Medulla oblongata (tissue), 1 donor: ENCODE data around the gene MAP7D1.
"Not testable (repeated sequence)": the region's sequence is repeated elsewhere in the genome, so short reads cannot be mapped to it uniquely, and the experiment has no call there.

Experiments
- DNase-seq: peaks from one replicate; pipeline ENCODE4 v3.0.0-alpha.2; 2015; ENCODE audit errors: extremely low spot score

Gene MAP7D1

DNA sequence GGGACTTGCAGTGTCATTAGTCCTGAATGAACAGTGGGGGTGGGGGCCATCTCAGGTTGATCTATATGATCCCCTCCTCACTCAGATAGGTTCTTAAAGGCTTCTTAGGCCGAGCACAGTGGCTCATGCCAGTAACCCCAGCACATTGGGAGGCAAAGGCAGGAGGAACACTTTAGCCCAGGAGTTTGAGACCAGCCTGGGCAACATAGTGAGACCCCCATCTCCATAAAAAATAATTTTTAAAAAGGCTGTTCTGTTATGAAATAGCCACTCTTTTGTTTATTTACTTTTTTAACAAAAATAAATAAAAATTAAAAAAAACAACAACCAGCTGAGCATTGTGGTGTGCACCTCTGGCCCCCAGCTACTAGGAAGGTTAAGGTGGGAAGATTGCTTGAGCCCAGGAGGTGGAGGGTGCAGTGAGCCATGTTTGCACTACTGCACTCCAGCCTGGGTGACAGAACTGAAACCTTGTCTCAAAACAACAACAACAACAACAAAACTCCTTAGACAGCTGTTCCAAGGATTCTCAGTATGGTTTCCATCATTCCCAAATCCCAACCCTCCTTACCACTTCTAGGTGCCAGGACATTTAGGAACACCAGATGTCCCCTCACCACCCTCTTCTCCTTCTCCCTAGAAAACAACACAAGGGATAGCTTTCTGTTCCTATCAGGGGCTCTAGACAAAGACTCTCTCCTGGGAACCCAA, 4.7 kb upstream of the MAP7D1 start:
- no peak for DNase-seq

DNA sequence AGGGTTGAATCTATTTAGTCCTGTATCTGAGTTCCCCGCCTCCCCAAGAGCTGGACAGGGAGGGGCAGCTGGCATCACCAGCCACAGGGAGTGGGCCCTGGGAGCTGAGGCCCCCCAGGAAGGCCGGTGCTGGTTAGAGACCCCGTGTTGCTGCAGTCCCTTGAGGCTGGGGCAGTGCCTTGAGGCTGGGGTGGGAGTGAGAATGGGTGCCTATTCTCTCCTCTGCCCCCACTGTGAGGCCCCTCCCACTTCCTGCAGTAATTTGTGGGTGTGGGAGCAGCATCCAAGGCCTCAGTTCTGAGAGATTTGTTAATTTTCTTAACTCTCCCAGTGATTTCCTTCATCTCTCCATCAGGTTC, 4.1 kb upstream of the MAP7D1 start:
- DNase-seq, result no peak

DNA sequence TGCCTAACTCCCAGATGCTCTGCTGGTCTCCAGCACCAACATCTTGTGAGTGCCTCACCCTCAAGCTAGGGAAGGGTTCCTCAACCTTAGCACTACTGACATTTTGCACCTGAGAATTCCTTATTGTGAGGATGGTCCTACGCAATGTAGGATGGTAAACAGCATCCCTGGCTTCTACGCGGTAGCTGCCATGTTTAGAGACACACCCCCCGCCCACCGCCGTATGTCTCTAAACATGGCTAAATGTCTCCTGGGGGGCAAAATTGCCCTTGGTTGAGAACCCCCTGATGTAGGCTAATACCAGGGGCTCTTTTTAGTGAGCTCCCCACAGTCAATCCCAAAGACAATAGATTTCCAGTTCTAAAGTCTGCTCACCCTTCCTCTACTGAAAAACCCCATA, 2.5 kb upstream of the MAP7D1 start:
- DNase-seq, result no peak

DNA sequence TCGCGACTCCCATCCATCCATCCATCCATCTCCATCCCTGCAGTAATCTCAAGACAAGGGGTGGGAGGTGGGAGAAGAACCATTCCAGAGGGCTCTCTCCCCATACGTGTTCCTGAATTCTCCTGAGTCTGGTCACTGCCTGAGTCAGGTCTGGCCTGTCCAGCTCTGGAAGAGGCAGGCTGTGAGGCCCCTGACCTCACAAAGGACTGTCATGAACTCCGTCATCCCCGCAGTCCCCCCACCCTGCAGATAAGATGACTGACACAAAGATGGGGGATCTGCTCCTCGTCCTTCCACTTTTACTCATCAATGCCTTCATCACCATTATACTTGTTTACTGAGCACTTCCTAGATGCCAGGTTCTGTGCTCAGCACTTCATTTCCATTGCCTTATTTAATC, 1.6 kb upstream of the MAP7D1 start:
- DNase-seq, result no peak

DNA sequence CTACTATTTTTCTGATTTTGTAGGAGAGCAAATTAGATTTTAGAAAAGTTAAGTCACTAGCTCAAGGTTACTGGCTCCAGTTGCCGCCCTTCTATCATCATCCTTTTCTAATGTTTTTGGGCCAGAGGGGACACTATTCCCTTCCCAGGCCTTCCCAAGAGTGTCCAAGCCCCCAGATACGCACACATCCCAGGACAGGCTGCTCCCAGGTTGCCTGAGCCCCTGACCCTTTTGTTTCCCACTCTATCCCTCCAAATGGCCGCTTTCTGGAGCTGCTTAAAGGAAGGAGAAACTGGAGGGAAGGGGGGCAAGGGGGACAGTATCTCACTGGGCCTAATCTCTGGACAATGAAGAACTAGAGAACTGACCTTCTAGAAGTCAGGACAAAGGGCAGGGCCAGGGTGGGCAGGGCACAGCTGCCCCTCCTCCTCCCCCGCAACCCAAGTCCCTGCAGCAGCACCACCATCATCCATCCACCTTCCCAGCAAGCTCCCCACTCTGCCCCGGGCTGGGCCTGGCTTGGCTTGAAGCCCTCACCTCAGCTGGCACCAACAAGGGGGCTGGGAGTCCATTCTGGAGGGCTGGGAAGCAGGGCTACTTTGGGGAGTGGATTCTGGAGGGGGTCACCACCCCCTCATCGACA, 1.1 kb upstream of the MAP7D1 start:
- DNase-seq, result no peak

DNA sequence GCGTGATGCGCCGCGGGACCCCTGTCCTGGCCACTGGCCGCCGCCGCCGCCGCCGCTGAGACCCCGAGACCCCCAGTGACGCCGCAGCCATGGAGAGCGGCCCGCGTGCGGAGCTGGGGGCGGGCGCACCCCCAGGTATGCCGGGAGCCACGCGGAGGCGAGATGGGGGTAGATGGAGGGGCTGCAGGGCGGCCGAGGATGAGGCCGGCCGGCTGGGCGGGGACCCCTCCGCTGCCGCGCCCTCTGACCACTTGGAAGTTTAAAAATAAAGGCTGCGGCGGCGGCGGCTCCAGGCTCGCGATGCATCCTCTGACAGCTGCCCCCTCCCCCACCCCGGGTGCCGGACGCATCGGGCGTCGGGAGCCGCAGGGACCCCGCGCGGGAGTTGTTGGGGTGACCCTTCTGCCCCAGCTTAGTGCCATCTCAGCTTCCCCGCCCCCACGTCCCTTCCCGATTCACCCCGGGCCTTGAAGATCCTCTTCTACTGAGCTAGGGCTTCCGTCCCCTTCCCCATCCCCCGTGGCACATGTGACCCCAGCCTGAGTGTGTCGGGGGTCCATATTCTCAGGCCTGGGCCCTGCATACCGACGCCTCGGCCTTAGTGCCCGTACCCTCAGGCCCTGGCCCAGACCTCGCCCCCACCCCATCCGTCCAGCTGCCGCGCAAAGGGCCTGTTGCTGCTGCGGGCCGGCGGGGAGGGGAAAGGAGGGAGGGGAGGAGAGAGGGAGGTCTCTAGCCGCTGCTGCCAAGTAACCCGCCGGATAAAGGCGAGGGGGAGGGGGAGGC, 562 bp downstream of the MAP7D1 start:
- peak; percentile 88 for DNase-seq

DNA sequence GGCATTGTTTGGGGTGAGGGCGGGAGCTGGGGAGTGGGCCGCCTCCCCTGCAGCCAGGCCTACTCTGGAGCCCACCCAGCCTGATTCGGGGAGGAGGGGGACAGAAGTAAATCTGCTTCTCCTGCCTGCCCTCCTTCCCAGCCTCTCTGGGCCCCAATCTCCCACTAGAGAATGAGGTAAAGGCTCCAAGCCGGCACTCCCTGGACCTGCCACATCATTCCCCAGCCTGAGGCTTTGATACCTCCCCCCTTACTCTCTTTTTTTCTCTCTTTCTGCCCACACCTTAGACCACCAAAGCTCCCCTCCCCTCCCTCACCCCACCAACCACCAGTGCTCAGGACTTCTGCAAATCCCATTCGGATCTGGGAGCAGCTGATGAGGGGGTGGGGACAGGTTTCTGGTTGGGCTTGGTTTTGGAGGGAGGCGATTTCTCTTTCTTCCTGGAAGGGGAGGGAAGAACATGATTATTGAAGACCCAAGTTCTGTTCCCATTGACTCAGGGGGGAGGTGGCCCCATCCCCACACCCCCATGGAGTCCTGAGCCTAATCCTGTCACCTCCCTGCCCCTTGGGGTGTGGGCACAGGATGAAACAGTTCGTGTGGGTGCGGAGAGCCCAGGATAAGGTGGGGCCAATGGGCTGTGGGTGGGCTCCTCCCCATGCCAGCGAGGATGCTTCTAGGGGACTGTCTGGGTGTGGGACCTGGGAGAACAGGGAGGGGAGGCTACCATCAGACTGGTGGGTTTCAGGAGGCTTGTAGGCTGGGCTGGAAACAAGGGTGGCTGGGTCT, 1.3 kb downstream of the MAP7D1 start:
- peak; percentile 58 for DNase-seq

DNA sequence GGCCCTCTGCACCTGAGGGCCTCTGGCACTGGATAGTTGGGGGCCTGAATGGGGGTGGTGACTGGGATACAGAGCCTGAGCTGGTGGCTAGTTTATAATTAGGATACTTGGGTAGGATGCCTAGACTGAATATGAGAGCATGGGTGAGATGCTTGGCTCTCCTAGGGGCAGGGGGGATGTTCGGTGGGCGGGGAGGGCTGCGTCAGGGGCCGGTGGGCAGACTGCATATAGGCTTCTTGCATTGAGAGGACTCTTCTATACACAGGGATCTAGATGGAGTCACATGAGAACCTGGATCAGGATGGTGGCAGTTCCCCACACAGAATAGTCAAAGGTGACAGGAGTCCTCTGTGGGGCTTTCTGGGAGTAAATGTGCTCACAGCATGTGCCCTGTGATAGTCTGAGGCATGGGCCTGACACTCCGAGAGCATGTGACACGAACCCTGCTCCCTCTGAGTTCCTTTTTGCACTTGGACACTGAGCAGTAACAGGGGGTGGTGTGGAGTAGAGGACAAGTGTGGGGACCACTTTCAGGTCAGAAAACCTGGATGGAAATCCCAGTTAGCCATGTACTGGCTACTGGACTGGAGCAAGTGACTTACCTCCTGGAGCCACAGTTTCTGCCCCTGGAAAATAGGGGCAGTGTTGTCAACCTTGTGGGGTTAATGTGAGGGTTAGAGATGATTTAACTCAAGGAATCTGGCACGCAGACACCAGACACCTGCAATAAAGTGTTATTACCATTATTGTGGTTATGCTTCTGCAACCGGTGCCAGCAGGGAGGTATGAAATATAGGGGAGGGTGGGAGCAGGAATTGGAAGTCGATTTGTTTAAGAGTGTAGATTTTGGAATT, 2.2 kb downstream of the MAP7D1 start:
- DNase-seq, result peak; percentile 79

DNA sequence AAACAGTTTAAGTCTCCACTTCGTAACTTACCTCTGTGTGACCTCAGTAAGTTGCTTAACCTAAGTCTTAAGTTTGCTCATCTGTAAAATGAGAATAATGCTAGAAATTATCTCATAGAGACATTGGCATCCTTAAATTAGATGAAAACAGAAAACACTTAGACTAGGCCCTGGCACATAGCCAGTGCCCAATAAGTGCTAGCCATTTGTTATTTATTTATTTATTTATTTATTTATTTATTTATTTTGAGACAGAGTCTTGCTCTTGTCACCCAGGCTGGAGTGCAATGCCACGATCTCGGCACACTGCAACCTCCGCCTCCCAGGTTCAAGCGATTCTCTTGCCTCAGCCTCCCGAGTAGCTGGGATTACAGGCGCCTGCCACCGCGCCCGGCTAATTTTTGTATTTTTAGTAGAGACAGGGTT, 2.9 kb downstream of the MAP7D1 start:
- not testable (repeated sequence) for DNase-seq

DNA sequence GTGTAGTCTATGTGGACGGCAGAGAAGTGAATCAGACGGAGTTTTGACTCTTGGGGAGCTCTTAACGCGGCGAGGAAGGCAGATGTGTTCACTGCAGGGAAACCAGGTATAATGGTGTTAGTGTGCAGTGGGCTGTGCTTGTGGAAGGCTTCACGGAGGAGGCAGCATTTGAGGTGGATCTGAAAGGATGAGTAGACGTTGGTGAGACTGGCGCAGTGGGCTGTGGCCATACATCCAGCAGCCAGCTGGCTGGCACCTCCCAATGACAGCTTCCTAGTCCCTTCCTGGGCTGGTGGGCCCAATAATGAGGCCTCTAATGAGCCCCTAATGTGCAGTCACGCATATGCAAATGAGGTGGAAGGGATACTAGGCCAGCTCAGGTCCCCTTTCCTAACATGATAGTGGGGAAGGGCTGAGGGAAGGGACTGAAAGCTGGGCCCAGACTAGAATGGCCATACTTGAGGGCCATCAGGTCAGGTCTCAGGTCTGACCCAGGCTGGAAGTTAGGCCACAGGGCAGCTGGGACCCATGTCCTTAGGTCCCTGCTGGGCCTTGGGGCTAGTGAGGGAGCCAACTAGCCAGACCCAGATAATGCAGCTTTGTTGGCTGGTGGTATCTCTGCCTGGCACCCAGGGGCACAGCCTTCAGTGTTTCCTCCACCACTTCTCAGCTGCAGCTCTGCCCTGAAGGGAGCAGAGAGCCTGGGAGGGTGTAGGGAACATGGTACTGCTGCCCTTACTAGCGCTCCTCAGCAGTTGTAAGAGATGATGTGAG, 3.8 kb downstream of the MAP7D1 start:
- DNase-seq, result peak; percentile 89

DNA sequence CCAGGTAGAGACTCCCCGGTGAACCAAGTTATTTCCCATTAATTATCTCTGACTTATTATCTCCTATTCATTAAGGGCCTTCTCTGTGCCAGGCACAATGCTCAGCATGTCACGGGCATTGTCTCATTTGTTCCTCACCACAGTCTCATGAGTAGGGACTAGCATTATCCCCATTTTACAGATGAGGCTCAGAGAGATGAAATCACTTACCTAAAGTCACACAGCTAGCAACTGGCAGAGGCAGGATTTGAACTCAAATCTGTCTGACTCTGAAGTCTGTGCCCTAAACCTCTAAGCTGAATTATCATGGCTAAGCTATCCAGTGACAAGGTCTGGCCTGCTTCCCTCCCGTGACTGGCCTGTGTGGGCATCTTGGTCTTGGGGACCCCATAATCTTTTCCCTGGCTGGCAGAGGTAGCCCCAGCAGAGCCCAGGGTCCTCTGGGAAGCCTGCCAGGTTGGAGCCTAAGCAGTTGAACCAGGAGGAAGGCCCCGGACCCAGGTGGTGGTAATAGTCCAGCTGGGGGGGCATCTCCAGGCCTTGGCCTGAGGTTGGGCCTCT, 4.5 kb downstream of the MAP7D1 start:
- DNase-seq, result no peak

DNA sequence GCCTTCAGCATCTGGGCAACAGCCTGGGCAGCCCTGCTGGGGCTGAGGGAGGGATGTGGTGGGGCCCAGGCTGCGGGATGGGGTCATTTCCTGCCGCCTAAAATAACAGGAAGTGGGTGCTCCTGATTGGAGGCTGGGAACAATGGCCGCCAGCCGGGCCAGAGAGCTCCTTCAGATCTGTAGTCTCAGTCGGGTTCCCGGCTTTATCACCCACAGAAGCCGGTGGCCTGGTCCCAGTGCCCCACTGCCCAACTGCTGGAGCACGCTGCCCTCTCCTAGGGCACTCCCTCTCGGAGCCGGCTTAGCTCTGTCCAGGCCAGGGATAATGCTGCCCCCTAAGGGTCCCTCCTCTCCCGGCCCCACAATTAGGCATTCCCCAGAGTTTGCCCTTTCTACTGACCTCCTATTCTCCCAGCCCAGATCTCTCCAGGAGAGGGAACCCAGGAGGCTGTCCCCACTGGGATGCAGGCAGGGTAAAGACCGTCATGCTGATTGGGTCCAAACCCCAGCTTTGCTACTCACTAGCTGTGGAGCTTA, 5.1 kb downstream of the MAP7D1 start:
- peak; percentile 61 for DNase-seq

DNA sequence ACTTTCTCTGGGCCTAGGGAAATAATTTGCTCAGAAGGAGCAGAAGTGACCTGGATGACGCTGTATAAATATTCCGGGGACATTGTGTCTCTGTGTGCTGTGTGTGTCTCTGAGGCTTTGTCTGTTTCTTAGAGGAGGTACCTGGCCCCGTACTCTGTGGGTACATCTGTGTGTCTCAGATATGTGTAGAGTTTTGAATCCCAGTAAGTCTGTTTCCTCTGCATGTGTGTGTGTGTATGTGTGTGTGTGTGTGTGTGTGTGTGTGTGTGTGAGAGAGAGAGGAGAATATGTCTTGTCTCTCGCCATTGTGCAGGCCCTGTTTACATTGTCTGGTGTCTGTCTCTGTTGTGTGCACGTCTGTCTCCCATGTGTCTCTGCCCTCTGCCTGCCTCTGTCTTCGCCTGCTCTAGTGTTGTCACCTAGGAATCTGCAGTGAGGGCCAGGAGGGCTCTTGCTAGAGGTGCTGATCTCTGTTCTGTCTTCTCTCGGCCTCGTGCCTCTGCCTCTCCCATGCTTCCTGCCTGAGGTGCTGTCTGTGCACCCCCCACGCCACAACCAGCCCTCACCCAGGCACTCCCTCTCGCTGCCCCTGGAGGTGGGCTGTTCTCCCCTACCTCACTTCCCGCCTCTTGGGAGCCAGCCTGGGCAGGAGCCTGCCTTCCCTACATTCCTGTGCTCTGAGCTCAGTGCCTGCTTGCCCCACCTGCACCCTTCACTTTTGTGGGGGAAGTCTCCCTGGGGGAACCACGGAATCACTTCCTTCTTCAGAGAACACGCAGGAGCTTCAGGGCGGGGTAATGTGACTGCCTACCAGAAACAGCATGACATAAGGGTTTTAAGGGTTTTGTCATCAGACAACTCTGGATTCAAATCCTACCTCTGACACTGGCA, 5.9 kb downstream of the MAP7D1 start:
- peak; percentile 69 for DNase-seq

DNA sequence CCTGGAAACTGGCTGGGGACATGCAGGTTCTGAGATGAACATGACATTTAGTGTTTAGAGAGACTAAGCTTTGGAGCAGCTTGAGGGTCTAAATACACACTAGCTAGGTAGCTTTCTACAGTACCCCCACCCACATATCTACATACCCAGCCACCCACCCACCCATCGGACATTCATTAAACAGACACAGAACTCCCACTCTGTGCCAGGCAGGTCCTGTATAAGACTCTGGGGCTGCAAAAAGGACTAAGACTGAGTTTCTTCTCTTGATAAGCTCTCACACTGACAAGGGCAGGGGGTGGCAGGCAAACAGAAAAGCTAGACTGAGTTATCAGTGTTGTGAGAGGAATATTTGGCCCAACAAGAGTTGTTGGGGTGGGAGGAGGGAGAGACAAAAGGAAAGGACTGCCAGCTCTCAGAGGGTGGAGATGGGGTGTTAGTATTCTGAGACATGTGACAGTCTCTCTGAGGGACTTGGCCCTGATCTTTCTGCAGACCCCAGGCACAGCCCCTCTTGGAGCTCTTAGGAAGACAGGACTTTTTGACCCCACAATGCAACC, 6.8 kb downstream of the MAP7D1 start:
- DNase-seq, result no peak

DNA sequence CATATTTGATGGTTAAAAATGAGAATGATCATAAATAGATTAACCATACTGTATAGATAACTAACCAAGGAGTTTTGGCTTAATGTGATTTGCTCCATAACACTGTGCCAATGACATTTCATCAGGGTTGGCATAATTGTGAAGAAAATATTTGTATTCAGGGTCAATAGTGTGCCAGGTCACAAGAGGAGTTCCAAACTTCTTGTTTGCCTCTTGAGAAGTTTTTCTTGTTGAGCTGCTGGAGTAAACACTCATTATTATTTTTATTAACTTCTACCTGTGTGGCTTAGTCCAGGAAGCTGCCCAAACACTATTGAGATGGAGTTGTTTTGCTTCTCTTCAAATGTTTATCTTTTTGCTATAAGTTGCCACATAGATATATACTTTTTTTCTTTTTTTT, 7.5 kb downstream of the MAP7D1 start:
- DNase-seq, result no peak

DNA sequence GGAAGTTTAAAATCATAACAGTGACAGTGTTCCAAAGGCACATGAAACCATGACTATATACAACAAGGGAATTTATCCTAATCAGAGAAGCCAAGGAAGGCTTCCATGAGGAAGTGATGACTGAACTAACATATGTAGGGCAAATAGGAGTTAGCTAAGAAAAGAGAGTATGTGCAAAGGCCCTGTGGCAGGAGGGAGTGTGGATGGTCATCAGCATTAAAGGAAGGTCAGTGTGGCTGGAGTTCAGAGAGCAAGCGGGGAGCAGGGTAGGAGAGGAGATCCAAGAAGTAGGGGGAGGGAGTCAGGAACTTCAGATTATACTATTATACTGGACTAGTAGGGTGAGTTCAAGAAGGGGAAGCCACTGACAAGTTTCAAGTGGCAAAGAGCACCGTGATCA, 8.4 kb downstream of the MAP7D1 start:
- DNase-seq, result no peak

DNA sequence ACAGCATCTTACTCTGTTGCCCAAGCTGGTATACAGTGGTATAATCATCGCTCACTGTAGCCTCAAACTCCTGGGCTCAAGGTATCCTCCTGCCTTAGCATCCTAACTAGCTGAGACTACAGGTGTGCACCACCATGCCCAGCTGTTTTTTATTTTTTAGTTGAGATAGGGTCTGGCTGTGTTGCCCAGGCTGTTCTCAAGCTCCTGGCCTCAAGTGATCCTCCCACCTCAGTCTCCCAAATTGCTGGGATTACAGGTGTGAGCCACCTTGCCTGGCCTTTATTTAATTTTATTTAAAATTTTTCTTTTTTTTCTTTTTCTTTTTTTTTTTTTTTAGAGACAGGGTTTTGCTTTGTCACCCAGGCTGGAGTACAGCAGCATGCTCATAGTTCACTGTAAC, 9.2 kb downstream of the MAP7D1 start:
- DNase-seq, result no peak

DNA sequence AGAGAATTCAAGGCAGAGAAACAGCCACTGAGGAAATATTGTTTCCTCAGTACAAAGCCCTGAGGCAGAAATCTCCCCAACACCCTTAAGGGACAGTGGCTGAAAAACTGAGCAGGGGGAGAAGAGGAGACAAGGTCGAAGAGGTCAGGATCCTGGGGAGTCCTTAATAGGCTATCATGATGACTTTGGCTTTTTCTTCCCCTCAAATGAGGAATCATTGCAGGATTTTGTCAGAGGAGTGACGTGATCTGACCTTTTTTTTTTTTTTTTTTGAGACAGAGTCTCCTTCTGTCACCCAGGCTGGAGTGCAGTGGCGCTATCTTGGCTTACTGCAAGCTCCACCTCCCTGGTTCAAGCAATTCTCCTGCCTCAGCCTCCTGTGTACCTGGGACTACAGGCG, 10.2 kb downstream of the MAP7D1 start:
- DNase-seq, result no peak
